ENCODE data around the gene GSG1.
A peak's percentile ranks its signal among the peaks of the same experiment; 100 is the strongest.

The GSG1 gene

DNA sequence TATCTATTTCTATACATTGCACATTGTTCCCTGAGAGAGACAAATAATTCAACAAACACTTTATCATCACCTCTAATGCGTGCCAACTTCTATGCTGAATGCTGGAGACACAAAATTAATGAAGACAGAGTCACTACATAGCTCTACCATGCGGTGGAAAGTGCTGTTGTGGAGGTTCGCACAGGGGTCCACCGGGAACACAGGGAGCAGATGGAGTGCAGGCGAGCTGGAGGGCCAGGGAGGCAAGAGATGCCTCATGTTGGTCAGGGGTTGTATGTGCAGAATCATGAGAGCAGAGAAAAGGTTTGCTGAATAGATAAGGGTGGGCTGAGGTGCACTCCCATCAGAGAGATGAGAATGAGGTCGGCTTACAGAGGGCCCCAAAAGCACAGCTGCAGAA lies 34.1 kb downstream of the GSG1 start:
- Mint-ChIP-seq H3K9me3 (no peaks in the 10 kb centered on the region), H3K27me3 (ENCODE audit: low read depth) (no peaks in the 10 kb centered on the region), H3K27ac (peak overlapping the region in 2 of 3 experiments; percentile 6), H3K36me3 (ENCODE audit: low read depth) (peaks cover 28% of the 10 kb centered on the region), H3K4me1 (peaks cover 30% of the 10 kb centered on the region), H3K4me3 (no peak overlapping the region)
- TF ChIP-seq CTCF (IDR thresholded peaks at IDR 0.05; ENCODE audit: unreplicated experiment in 3 of 3), result no peak

DNA sequence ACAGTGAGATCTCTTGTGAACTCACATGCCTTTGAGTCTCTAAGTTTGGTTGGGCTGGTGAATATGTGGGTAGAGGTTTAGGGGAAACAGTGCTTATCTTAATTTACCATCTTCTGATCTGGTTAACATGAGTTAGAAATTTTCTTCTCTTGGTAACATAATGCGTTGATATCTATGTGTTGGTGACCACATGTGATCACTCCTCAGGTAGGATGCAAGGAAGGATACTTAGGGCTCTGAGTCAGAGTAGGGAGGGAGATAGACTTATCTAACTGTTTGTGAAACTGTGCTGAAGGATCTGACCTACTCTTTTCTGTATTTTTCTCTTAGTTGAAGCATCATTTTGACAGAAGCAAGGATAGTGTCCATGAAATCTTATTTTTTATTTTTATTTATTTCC lies 36.1 kb downstream of the GSG1 start:
- Mint-ChIP-seq H3K27ac (no peak overlapping the region), H3K9me3 (no peaks in the 10 kb centered on the region), H3K4me1 (peaks cover 24% of the 10 kb centered on the region), H3K27me3 (ENCODE audit: low read depth) (no peaks in the 10 kb centered on the region), H3K4me3 (no peak overlapping the region), H3K36me3 (ENCODE audit: low read depth) (peaks cover 15% of the 10 kb centered on the region)
- TF ChIP-seq CTCF (IDR thresholded peaks at IDR 0.05; ENCODE audit: unreplicated experiment in 3 of 3), result no peak

DNA sequence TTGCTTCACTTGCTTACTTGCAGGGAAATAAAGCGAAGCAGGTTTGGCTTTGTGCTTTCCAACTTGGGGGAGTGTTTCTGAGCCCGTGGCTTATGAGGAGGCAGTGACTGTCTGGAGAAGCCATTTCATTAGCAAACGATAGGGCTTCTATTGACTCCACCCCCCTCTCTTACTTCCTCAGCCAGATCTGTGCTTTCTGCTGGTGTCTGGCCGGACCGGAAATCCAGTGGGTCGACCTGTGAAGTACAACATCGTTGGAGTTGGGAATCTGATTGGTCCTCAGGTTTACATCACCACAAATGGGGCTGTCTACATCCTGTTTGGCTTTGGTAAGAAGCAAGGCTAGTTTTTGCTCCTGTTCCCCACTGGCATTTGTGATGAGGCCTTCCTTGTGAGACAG lies 37.0 kb downstream of the GSG1 start:
- TF ChIP-seq CTCF (IDR thresholded peaks at IDR 0.05; ENCODE audit: unreplicated experiment in 3 of 3), result no peak
- no peaks in the 10 kb centered on the region for H3K9me3 Mint-ChIP-seq
- no peak overlapping the region for H3K4me3 Mint-ChIP-seq
- no peak overlapping the region for H3K27ac Mint-ChIP-seq
- peaks cover 12% of the 10 kb centered on the region for H3K36me3 Mint-ChIP-seq (ENCODE audit: low read depth)
- H3K4me1 Mint-ChIP-seq, result peaks cover 19% of the 10 kb centered on the region
- no peaks in the 10 kb centered on the region for H3K27me3 Mint-ChIP-seq (ENCODE audit: low read depth)

GRCh38 chr12:13066014-13066413 lies 37.5 kb downstream of the GSG1 start:
- TF ChIP-seq CTCF (IDR thresholded peaks at IDR 0.05; ENCODE audit: unreplicated experiment in 3 of 3), result no peak
- no peak overlapping the region for H3K4me3 Mint-ChIP-seq
- H3K27me3 Mint-ChIP-seq (ENCODE audit: low read depth), result no peaks in the 10 kb centered on the region
- peaks cover 15% of the 10 kb centered on the region for H3K4me1 Mint-ChIP-seq
- H3K9me3 Mint-ChIP-seq, result no peaks in the 10 kb centered on the region
- H3K36me3 Mint-ChIP-seq (ENCODE audit: low read depth), result peaks cover 10% of the 10 kb centered on the region
- no peak overlapping the region for H3K27ac Mint-ChIP-seq

GRCh38 chr12:13062669-13063068 lies 40.8 kb downstream of the GSG1 start:
- Mint-ChIP-seq H3K27ac (no peak overlapping the region), H3K4me1 (no peaks in the 10 kb centered on the region), H3K4me3 (no peak overlapping the region), H3K27me3 (ENCODE audit: low read depth) (no peaks in the 10 kb centered on the region), H3K9me3 (no peaks in the 10 kb centered on the region), H3K36me3 (ENCODE audit: low read depth) (peaks cover 24% of the 10 kb centered on the region)
- no peak for TF ChIP-seq CTCF (IDR thresholded peaks at IDR 0.05; ENCODE audit: unreplicated experiment in 3 of 3)

DNA sequence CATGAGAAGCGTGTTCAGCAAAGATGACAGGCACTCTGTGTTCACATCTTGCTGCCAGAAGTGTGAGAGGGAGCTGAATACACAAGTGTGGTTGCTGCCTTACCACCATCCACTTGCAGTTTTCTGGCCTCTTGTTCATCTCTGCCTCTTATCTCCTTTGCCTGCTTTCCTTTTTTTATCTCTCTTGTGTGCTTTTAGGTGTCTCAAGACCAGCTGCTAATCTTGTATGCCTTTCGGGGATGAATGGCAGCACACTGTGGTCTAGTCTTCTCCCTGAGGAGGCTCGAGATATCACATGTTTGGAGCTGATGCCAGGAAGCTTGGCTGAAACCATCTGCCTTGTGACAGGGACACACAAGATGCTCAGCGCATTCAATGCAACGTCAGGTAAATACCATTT lies 42.1 kb downstream of the GSG1 start:
- Mint-ChIP-seq H3K9me3 (no peaks in the 10 kb centered on the region), H3K27ac (no peak overlapping the region), H3K36me3 (ENCODE audit: low read depth) (peaks cover 19% of the 10 kb centered on the region), H3K27me3 (ENCODE audit: low read depth) (no peaks in the 10 kb centered on the region), H3K4me1 (no peaks in the 10 kb centered on the region), H3K4me3 (no peak overlapping the region)
- no peak for TF ChIP-seq CTCF (IDR thresholded peaks at IDR 0.05; ENCODE audit: unreplicated experiment in 3 of 3)

Data from nephron (organoid).